ENCODE results near the gene EXOC2.

Gene EXOC2

GRCh38 chr6:727856-728255 lies 34.9 kb upstream of the EXOC2 start:
- Histone ChIP-seq H3K9ac (ENCODE audit: insufficient read length) (no peak overlapping the region), H3K36me3 (ENCODE audit: insufficient read depth, low read length) (no peaks in the 10 kb centered on the region), H3K27ac (no peak overlapping the region), H3K4me3 (no peak overlapping the region), H3K9me3 (ENCODE audit: low read depth, low read length) (no peaks in the 10 kb centered on the region)
- DNase-seq (ENCODE audit: low read depth, low spot score): peak; percentile 18
- TF ChIP-seq FOXP2 (optimal IDR thresholded peaks at IDR 0.05; ENCODE audit: control extremely low read depth, extremely low read length, insufficient read depth): no peak
- TF ChIP-seq POLR2AphosphoS5 (IDR thresholded peaks at IDR 0.05; ENCODE audit: borderline replicate concordance, low read depth, low read length): no peak
- TF ChIP-seq EZH2 (IDR thresholded peaks at IDR 0.05): no peak

GRCh38 chr6:723540-723939 lies 30.6 kb upstream of the EXOC2 start:
- Histone ChIP-seq H3K4me3 (no peak overlapping the region), H3K36me3 (ENCODE audit: insufficient read depth, low read length) (no peaks in the 10 kb centered on the region), H3K9ac (ENCODE audit: insufficient read length) (no peak overlapping the region), H3K27ac (no peak overlapping the region), H3K9me3 (ENCODE audit: low read depth, low read length) (no peaks in the 10 kb centered on the region)
- TF ChIP-seq POLR2AphosphoS5 (IDR thresholded peaks at IDR 0.05; ENCODE audit: borderline replicate concordance, low read depth, low read length) (no peak), FOXP2 (optimal IDR thresholded peaks at IDR 0.05; ENCODE audit: control extremely low read depth, extremely low read length, insufficient read depth) (no peak), EZH2 (IDR thresholded peaks at IDR 0.05) (no peak)
- DNase-seq (ENCODE audit: low read depth, low spot score): no peak

GRCh38 chr6:722608-723007 lies 29.7 kb upstream of the EXOC2 start:
- Histone ChIP-seq H3K9ac (ENCODE audit: insufficient read length) (no peak overlapping the region), H3K9me3 (ENCODE audit: low read depth, low read length) (no peaks in the 10 kb centered on the region), H3K27ac (no peak overlapping the region), H3K4me3 (no peak overlapping the region), H3K36me3 (ENCODE audit: insufficient read depth, low read length) (no peaks in the 10 kb centered on the region)
- DNase-seq (ENCODE audit: low read depth, low spot score): no peak
- TF ChIP-seq EZH2 (IDR thresholded peaks at IDR 0.05): no peak
- no peak for TF ChIP-seq FOXP2 (optimal IDR thresholded peaks at IDR 0.05; ENCODE audit: control extremely low read depth, extremely low read length, insufficient read depth)
- no peak for TF ChIP-seq POLR2AphosphoS5 (IDR thresholded peaks at IDR 0.05; ENCODE audit: borderline replicate concordance, low read depth, low read length)

GRCh38 chr6:722077-722524 lies 29.2 kb upstream of the EXOC2 start:
- peak; percentile 53 for DNase-seq (ENCODE audit: low read depth, low spot score)
- no peak overlapping the region for H3K27ac ChIP-seq
- no peak overlapping the region for H3K4me3 ChIP-seq
- TF ChIP-seq EZH2 (IDR thresholded peaks at IDR 0.05) (no peak), POLR2AphosphoS5 (IDR thresholded peaks at IDR 0.05; ENCODE audit: borderline replicate concordance, low read depth, low read length) (no peak), FOXP2 (optimal IDR thresholded peaks at IDR 0.05; ENCODE audit: control extremely low read depth, extremely low read length, insufficient read depth) (no peak)
- no peaks in the 10 kb centered on the region for H3K36me3 ChIP-seq (ENCODE audit: insufficient read depth, low read length)
- no peaks in the 10 kb centered on the region for H3K9me3 ChIP-seq (ENCODE audit: low read depth, low read length)
- H3K9ac ChIP-seq (ENCODE audit: insufficient read length): no peak overlapping the region

GRCh38 chr6:718345-718744 lies 25.4 kb upstream of the EXOC2 start:
- H3K36me3 ChIP-seq (ENCODE audit: insufficient read depth, low read length): no peaks in the 10 kb centered on the region
- DNase-seq (ENCODE audit: low read depth, low spot score): no peak
- TF ChIP-seq FOXP2 (optimal IDR thresholded peaks at IDR 0.05; ENCODE audit: control extremely low read depth, extremely low read length, insufficient read depth) (no peak), POLR2AphosphoS5 (IDR thresholded peaks at IDR 0.05; ENCODE audit: borderline replicate concordance, low read depth, low read length) (no peak), EZH2 (IDR thresholded peaks at IDR 0.05) (no peak)
- H3K9ac ChIP-seq (ENCODE audit: insufficient read length): no peak overlapping the region
- H3K4me3 ChIP-seq: no peak overlapping the region
- H3K27ac ChIP-seq: no peak overlapping the region
- H3K9me3 ChIP-seq (ENCODE audit: low read depth, low read length): no peaks in the 10 kb centered on the region

- H3K9ac ChIP-seq (ENCODE audit: insufficient read length): no peak overlapping the region
- TF ChIP-seq FOXP2 (optimal IDR thresholded peaks at IDR 0.05; ENCODE audit: control extremely low read depth, extremely low read length, insufficient read depth) (no peak), POLR2AphosphoS5 (IDR thresholded peaks at IDR 0.05; ENCODE audit: borderline replicate concordance, low read depth, low read length) (no peak), EZH2 (IDR thresholded peaks at IDR 0.05) (no peak)
- H3K36me3 ChIP-seq (ENCODE audit: insufficient read depth, low read length): no peaks in the 10 kb centered on the region
- DNase-seq (ENCODE audit: low read depth, low spot score): no peak
- H3K4me3 ChIP-seq: no peak overlapping the region
- no peaks in the 10 kb centered on the region for H3K9me3 ChIP-seq (ENCODE audit: low read depth, low read length)
- no peak overlapping the region for H3K27ac ChIP-seq
These were observed 24.2 kb upstream of the EXOC2 start for GRCh38 chr6:717135-717534.

GRCh38 chr6:715709-716491 lies 23.0 kb upstream of the EXOC2 start:
- Histone ChIP-seq H3K9me3 (ENCODE audit: low read depth, low read length) (no peaks in the 10 kb centered on the region), H3K9ac (ENCODE audit: insufficient read length) (no peak overlapping the region), H3K4me3 (no peak overlapping the region), H3K27ac (no peak overlapping the region), H3K36me3 (ENCODE audit: insufficient read depth, low read length) (no peaks in the 10 kb centered on the region)
- DNase-seq (ENCODE audit: low read depth, low spot score): no peak
- TF ChIP-seq EZH2 (IDR thresholded peaks at IDR 0.05): no peak
- no peak for TF ChIP-seq FOXP2 (optimal IDR thresholded peaks at IDR 0.05; ENCODE audit: control extremely low read depth, extremely low read length, insufficient read depth)
- TF ChIP-seq POLR2AphosphoS5 (IDR thresholded peaks at IDR 0.05; ENCODE audit: borderline replicate concordance, low read depth, low read length): no peak

- no peak overlapping the region for H3K9ac ChIP-seq (ENCODE audit: insufficient read length)
- H3K27ac ChIP-seq: no peak overlapping the region
- H3K36me3 ChIP-seq (ENCODE audit: insufficient read depth, low read length): no peaks in the 10 kb centered on the region
- no peak for DNase-seq (ENCODE audit: low read depth, low spot score)
- no peaks in the 10 kb centered on the region for H3K9me3 ChIP-seq (ENCODE audit: low read depth, low read length)
- H3K4me3 ChIP-seq: no peak overlapping the region
- TF ChIP-seq POLR2AphosphoS5 (IDR thresholded peaks at IDR 0.05; ENCODE audit: borderline replicate concordance, low read depth, low read length) (no peak), EZH2 (IDR thresholded peaks at IDR 0.05) (no peak), FOXP2 (optimal IDR thresholded peaks at IDR 0.05; ENCODE audit: control extremely low read depth, extremely low read length, insufficient read depth) (no peak)
These were observed 21.2 kb upstream of the EXOC2 start for GRCh38 chr6:714100-714499.

Data from SK-N-MC (cell line).